Hepatocyte (in vitro differentiated cells): ENCODE results near the gene POLR2E.

Source experiments
- CTCF ChIP-seq: fragments of 200-600 bp; sonication (generic); IDR thresholded peaks from 2 replicates; pipeline ENCODE4 v1.5.1; 2016; ENCODE audit warnings: antibody characterized with exemption, mild to moderate bottlenecking; ENCODE audit not compliant: poor library complexity
- EZH2 ChIP-seq: fragments of 200-600 bp; sonication (generic); IDR thresholded peaks from 2 replicates; pipeline ENCODE4 v1.6.1; 2016; ENCODE audit warnings: antibody characterized with exemption, mild to moderate bottlenecking, borderline replicate concordance
- EZH2phosphoT487 ChIP-seq: fragments of 200-600 bp; sonication (generic); IDR thresholded peaks from one replicate; pipeline ENCODE4 v1.6.1; 2018; ENCODE audit warnings: antibody characterized with exemption, mild to moderate bottlenecking, low read depth, moderate library complexity; ENCODE audit not compliant: unreplicated experiment, severe bottlenecking

DNA sequence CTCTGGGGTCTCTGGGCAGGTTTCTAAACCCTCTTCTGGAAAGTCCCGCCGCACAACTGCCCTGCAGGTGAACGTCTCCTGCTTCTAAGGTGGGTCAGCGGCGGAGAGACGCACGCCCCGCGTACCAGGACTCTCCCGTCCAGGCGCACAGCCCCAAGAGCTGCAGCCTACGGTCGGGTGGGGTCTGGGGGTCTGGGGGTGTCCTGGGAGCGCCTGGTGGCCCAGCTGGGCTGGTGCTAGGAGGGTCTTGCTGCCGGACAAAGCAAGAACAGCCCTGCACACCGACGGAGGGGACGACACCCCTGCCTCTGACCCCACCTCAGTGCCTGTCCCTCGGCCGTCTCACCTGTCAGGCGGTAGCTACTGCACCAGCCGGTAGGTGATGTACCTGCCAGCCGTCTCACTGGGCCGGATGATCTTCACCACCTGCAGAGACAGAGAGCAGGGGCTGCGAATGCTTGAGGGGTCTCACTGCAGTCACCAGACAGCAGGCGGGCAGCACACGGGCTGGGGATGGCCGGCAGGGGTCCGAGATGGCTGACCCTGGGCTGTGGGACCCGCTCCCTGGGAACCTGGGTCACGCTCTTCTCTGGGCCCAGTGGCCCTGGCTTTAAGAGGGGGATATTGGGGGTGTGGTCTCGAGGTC is 5.9 kb downstream of the POLR2E start:
- TF ChIP-seq EZH2 (no peak), CTCF (no peak), EZH2phosphoT487 (no peak)
